Activated T-cell treated with anti-CD3 and anti-CD28 coated beads for 1 hour (primary cell): ENCODE results near the gene SLCO2B1.

Experiments
- DNase-seq: peaks from one replicate; pipeline ENCODE4 v3.0.0-alpha.2; 2020; ENCODE audit warnings: low read depth

Gene SLCO2B1

GRCh38 chr11:75161506-75162095, 10.7 kb downstream of the SLCO2B1 start:
- no peak for DNase-seq

- no peak for DNase-seq
These were observed 12.0 kb downstream of the SLCO2B1 start for GRCh38 chr11:75162954-75163353.

- DNase-seq = no peak
These were observed 13.3 kb downstream of the SLCO2B1 start for GRCh38 chr11:75163921-75164849.

DNA sequence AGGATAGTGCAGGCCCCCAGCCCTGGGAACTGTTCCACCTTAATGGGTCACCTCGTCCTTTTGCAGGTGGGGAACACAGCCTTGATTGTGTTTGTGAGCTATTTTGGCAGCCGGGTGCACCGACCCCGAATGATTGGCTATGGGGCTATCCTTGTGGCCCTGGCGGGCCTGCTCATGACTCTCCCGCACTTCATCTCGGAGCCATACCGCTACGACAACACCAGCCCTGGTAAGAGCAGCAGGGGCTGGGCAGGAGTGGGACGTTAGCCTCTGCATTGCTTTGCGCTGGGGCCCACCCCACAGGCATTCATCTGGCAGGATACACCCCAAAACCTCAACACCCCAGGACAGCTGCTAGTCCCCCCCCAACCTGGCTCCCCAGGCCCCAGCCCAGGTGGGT, 14.8 kb downstream of the SLCO2B1 start:
- DNase-seq = no peak

- DNase-seq = no peak
These were observed 15.9 kb downstream of the SLCO2B1 start for GRCh38 chr11:75166791-75167190.

DNA sequence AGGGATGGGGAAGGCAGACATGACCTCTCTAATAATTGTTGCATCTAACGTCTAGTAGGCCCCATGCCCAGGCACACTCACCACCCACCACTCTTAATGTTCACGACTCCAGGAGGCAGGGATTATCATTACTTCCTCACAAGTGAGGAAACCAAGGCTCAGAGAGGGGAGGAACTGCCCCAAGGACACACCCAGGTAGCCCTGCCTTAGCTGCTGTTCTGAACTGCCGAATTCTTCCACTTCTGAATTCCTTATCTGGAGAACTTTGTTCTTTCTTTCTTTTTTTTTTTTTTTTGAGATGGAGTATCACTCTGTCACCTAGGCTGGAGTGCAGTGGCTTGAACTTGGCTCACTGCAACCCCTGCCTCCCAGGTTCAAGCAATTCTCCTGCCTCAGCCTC, 16.7 kb downstream of the SLCO2B1 start:
- DNase-seq = no peak

DNA sequence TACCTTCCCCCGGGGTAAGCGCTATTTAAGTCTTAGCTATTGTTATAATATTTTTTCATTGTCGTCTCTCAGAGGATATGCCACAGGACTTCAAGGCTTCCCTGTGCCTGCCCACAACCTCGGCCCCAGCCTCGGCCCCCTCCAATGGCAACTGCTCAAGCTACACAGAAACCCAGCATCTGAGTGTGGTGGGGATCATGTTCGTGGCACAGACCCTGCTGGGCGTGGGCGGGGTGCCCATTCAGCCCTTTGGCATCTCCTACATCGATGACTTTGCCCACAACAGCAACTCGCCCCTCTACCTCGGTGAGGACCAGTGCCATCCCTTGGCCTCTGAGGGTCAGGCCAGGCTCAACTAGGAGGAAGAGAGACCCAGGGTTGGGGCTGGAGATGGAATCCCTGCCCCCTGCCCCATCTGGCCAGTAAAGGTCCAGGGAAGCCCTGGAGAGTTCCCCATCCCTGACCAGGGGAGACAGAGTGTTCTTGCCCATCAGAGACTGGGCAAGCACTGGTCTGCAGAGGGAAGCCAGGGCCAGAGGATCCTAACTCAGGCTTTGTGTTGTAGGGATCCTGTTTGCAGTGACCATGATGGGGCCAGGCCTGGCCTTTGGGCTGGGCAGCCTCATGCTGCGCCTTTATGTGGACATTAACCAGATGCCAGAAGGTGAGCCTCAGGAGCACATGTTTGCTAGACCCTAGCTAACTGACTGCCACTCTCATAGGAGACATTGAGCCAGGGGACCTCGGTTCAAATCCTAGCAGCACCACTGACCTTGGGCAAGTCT, 18.4 kb downstream of the SLCO2B1 start:
- no peak for DNase-seq

DNA sequence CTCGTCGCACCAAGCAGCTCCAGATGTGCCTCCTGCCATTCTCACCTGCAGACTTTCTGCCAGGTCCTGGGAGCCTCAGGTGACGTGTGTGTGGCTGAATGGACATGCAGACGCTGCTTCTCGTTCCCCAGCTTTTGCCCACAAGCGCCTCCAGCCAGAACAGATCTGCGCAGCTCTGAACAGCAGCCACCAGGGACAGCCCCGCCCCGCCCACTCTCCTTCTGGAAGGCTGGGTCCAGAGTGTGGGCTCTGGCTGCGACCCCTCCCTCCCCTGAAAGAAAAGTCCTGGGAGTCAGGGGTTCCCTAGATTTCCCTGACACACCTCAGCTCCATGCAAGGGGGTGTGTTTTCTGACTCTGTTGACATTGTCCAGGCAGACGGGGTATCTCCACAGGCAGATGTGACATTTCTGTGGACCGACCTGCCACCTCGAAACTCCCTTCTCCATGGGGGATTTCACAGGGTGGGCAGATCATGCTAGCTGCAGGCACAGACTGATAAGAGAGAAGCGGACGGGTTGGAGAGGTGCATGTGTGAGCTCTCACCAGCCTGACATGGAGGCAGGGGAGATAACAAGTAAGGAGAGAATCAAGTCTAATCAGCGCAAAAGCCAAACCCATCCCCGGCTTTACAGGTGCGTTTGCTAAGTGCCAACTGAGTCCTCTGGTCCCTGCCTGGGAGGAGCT, 19.8 kb downstream of the SLCO2B1 start:
- no peak for DNase-seq

DNA sequence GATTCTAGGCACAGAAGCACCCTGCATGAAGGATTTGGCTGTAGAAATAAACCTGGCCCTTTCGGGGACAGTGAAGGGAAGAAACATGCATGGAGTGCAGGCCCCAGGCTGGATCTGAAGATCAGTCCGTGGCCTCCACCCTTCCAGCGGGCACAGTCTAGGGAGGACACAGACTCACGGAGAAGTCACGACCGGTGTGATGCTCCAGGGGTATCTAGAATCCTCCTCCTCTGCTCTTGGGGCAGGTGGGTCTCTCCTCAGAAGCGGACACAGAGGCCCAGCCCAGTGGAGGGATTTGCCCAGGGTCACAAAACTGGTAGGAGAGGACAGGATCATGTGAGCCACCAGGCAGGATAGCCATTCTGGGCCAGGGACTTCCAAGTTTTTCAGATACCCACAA, 22.4 kb downstream of the SLCO2B1 start:
- DNase-seq = no peak

GRCh38 chr11:75174781-75175370, 24.0 kb downstream of the SLCO2B1 start:
- DNase-seq = no peak

DNA sequence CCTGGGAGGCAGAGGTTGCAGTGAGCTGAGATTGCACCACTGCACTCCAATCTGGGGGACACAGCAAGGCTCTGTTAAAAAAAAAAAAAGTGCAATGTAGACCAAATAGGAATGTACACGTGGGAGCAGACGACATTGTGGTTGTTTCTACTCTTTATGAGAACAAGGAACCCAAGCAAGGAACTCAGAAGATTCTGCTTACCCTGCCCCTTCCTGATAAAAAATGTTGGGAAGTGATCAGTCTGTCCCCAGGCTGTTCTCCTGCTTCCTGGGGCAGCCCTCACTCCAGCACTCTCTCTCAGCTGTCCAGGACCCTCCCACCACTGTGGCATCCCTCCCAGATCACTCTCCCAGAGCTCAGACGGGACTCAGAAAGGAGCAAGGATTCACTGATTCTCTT, 31.8 kb downstream of the SLCO2B1 start:
- no peak for DNase-seq

GRCh38 chr11:75184051-75184450, 33.1 kb downstream of the SLCO2B1 start:
- DNase-seq = no peak

GRCh38 chr11:75184757-75185425, 34.0 kb downstream of the SLCO2B1 start:
- no peak for DNase-seq

GRCh38 chr11:75185866-75186265, 35.0 kb downstream of the SLCO2B1 start:
- DNase-seq = no peak

DNA sequence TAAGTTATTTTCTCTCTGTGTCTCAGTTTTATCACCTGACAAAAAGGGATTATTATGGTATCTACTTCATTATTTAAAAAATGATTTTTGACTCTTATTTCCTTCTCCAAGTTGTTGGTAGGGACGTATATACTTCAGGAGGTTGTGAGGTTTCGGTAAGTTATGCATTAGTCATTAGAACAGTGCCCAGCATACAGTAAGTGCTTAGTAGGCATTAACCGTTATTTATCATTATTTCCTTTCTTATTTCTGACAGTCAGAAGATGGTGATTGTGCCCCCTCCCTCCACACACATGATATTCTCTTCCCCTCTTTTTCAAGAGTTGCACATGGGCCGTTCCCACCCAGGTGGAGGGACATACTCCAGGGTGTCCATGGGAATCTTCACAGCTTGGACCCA, 36.1 kb downstream of the SLCO2B1 start:
- no peak for DNase-seq

DNA sequence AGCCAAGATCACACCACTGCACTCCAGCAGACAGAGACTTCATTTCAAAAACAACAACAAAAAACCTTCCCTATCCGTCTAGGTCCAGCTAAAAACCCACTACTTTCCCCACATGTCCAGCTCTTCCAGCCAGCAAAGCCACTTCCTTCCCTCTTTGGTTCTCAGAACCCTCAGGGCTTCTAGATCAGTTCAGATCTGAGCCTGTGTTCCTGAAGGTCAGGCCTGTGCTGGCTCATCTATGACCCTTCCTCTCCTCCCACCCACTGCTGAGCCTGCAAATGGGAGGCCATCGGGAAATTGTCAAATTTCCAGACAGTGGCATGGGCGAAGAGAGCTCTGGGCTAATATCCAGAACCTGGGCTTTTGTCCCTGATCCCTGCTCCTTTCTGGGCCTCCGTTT, 37.8 kb downstream of the SLCO2B1 start:
- no peak for DNase-seq

DNA sequence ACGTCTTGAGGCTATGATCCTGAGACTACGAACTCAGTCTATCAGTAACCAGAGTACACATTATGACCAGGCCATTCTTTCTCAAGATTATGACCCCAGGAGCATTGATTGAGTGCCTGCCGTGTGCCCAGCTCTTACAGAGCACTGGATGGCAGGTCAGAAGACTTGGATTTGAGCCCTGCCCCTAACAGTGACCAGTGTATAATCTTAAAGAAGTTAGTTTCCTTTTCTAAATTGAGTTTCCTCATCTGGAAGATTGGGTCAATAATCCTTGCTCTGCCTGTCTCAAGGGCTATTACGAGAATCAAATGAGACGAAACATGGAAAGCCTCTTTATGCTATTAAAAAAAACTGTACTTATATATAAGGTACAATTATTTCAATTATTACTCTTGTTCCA, 38.2 kb downstream of the SLCO2B1 start:
- DNase-seq = no peak

GRCh38 chr11:75189911-75190310, 39.0 kb downstream of the SLCO2B1 start:
- DNase-seq = no peak

DNA sequence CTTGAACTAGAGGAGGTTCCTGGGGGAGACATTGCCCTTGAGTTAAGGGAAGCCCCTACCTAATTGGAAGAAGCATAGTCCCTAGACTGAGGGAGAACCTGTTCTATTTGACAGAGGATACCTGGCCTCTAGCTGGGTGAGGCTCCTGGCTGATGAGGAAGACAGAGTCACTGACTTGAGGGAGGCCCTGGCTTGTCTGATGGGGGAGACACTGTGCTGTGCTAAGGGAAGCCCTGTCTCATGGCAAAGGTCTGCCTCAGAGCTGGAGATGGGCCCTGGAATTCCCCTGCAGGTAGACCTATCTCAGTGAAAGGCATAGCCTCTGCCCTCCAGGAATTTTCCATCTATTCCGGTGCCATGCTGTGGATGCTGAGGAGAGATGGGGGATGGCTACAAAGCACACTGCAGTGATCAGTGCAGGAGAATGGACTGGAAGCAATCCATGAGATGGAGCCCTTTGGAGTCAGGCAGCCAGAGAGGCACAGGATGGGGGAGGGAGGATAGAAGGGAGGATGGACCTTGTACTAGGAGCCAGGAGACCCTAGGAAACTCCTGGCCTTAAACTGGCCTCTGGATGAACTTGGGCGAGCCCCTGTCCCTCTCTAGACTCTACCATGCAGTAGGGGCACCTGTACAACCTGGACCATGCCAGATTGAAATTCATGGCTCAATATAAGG, 39.9 kb downstream of the SLCO2B1 start:
- no peak for DNase-seq

DNA sequence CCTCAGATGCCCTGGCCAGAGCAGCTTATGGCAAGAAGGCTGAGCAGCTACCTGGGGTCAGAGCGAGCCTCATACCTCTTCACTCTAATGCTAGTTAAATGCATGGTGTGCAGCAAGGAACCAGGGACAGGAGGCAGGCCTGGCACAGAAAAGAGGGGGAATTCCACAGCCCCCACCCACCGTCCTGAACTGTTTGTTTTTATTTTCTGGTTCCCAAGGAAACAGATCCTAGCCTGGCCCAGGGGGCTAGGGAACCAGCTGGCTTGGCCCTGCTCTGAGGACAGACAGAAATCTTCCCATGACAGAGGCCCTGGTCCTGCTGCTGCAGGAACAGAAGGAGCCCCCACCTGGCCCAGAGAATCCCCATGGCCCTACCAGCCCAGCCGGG, 40.4 kb downstream of the SLCO2B1 start:
- DNase-seq = no peak

- DNase-seq = no peak
These were observed 42.4 kb downstream of the SLCO2B1 start for GRCh38 chr11:75193271-75193670.
